CD4-positive, CD25-positive, alpha-beta regulatory T cell (primary cell): Measurements from ENCODE around the gene HOMER2. TPM values are rescaled to one million over a fixed set of nuclear protein-coding genes. Genes with fewer than 3 reads are reported as not detected.
A peak's percentile ranks its signal among the peaks of the same experiment; 100 is the strongest.

Experiments used
- ATAC-seq, 2 donors: fragments of 150-1000 bp; cut with Tn5 transposase; one replicate each; pipeline ENCODE4 v1.10.0; 2021; ENCODE audit warnings: low read depth in 2 of 2, moderate number of reproducible peaks in 2 of 2, moderate library complexity in 1 of 2
- DNase-seq, 3 donors: peaks; one replicate each; pipeline versions ENCODE4 v3.0.0 to v3.0.0-alpha.2; 2012 to 2022; ENCODE audit warnings: mixed read lengths in 1 of 3
- H3K27ac ChIP-seq: one replicate; pipeline ENCODE4 v1.7.0; 2013; ENCODE audit warnings: mild to moderate bottlenecking, low read length; ENCODE audit not compliant: insufficient read depth, poor library complexity, severe bottlenecking
- H3K27me3 ChIP-seq: one replicate; pipeline ENCODE4 v1.7.0; 2013; ENCODE audit warnings: low read length; ENCODE audit not compliant: control insufficient read depth, insufficient read depth
- H3K36me3 ChIP-seq: one replicate; pipeline ENCODE4 v1.7.0; 2013; ENCODE audit warnings: mild to moderate bottlenecking, low read length, moderate library complexity; ENCODE audit not compliant: control insufficient read depth, insufficient read depth
- H3K4me1 ChIP-seq: 2 replicates; pipeline ENCODE4 v1.7.0; 2013; ENCODE audit warnings: mild to moderate bottlenecking, low read length; ENCODE audit not compliant: insufficient read depth, control insufficient read depth, poor library complexity, severe bottlenecking
- H3K4me3 ChIP-seq: one replicate; pipeline ENCODE4 v1.7.0; 2013; ENCODE audit warnings: low read depth, mild to moderate bottlenecking, low read length, moderate library complexity
- H3K9me3 ChIP-seq, 2 experiments: 1 replicate in 1 of 2; 2 replicates in 1 of 2; pipeline ENCODE4 v1.7.0; 2013; ENCODE audit warnings: low read length in 2 of 2, mild to moderate bottlenecking in 1 of 2, moderate library complexity in 1 of 2; ENCODE audit not compliant: control insufficient read depth in 2 of 2
- H3K27ac Mint-ChIP-seq, 3 donors: one replicate each; pipeline ENCODE4 v1.8.0; 2020 to 2022; ENCODE audit warnings: mild to moderate bottlenecking in 3 of 3, mixed read lengths in 3 of 3, moderate library complexity in 2 of 3
- H3K27me3 Mint-ChIP-seq: one replicate; pipeline ENCODE4 v1.8.0; 2022; ENCODE audit warnings: mild to moderate bottlenecking, mixed read lengths
- H3K36me3 Mint-ChIP-seq: one replicate; pipeline ENCODE4 v1.8.0; 2020; ENCODE audit warnings: mixed read lengths
- H3K4me1 Mint-ChIP-seq, 4 donors: one replicate each; pipeline ENCODE4 v1.8.0; 2020 to 2022; ENCODE audit warnings: mixed read lengths in 4 of 4, mild to moderate bottlenecking in 1 of 4
- H3K4me3 Mint-ChIP-seq, 4 donors: one replicate each; pipeline ENCODE4 v1.8.0; 2020 to 2022; ENCODE audit warnings: mild to moderate bottlenecking in 4 of 4, mixed read lengths in 4 of 4, moderate library complexity in 3 of 4
- H3K9me3 Mint-ChIP-seq, 7 donors: one replicate each; pipeline ENCODE4 v1.8.0; 2020 to 2022; ENCODE audit warnings: mixed read lengths in 7 of 7, mild to moderate bottlenecking in 3 of 7, moderate library complexity in 2 of 7
- polyA plus RNA-seq, 4 donors: library from polyadenylated mRNA; unstranded; fragments of 300-500 nt; fragmentation: Illumina TruSeq; gene quantifications; one replicate each; pipeline ENCODE4 v1.2.3, GENCODE V29; 2021
- total RNA-seq: library from RNA; stranded (reverse); gene quantifications from one replicate; pipeline ENCODE4 v1.2.3, GENCODE V29; 2022

The HOMER2 gene
- total and polyA plus RNA-seq, 5 donors from 2014 or later: 2.6 to 9.4 (median 3.4) TPM

DNA sequence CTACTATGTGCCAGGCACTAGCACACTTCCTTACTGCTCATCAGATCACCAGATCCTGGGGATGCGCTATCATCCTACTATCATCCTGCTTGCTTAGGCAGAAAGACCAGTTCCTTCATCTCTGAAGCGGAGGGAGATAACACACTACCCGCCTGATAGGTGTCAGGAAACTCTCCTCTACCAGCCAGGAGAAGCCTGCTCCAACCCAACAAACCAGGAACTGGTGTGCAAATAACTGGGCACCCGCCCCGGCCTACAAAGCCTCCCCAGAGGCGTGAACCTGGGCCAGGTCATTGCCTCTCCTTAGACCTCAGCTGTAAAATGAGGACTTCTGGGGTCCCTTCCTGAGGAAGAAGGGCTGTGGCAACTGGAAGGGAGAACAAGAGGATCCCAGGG, 61.5 kb downstream of the HOMER2 start:
- no peak overlapping the region for H3K4me3 ChIP-seq
- H3K36me3 ChIP-seq: no peaks in the 10 kb centered on the region
- no peaks in the 10 kb centered on the region for H3K27me3 ChIP-seq
- no peak overlapping the region for H3K27ac ChIP-seq
- DNase-seq (no peak), ATAC-seq (no peak)
- Mint-ChIP-seq H3K27ac (no peak overlapping the region), H3K27me3 (no peaks in the 10 kb centered on the region), H3K4me3 (no peak overlapping the region), H3K4me1 (no peaks in the 10 kb centered on the region), H3K36me3 (no peaks in the 10 kb centered on the region), H3K9me3 (no peaks in the 10 kb centered on the region)
- no peaks in the 10 kb centered on the region for H3K9me3 ChIP-seq
- H3K4me1 ChIP-seq: no peaks in the 10 kb centered on the region

GRCh38 chr15:82890338-82890994, 62.1 kb downstream of the HOMER2 start:
- no peaks in the 10 kb centered on the region for H3K27me3 ChIP-seq
- DNase-seq (no peak), ATAC-seq (no peak)
- Mint-ChIP-seq H3K36me3 (no peaks in the 10 kb centered on the region), H3K27me3 (no peaks in the 10 kb centered on the region), H3K4me3 (no peak overlapping the region), H3K27ac (no peak overlapping the region), H3K9me3 (no peaks in the 10 kb centered on the region), H3K4me1 (no peaks in the 10 kb centered on the region)
- no peaks in the 10 kb centered on the region for H3K4me1 ChIP-seq
- H3K4me3 ChIP-seq: no peak overlapping the region
- no peaks in the 10 kb centered on the region for H3K36me3 ChIP-seq
- H3K9me3 ChIP-seq: no peaks in the 10 kb centered on the region
- H3K27ac ChIP-seq: no peak overlapping the region

GRCh38 chr15:82882273-82882928, 70.1 kb downstream of the HOMER2 start:
- H3K4me3 ChIP-seq: no peak overlapping the region
- Mint-ChIP-seq H3K27ac (no peak overlapping the region), H3K9me3 (no peaks in the 10 kb centered on the region), H3K4me1 (peaks cover 0 to 2% (median 0%) of the 10 kb centered on the region in 4 donors), H3K4me3 (no peak overlapping the region), H3K27me3 (no peaks in the 10 kb centered on the region), H3K36me3 (no peaks in the 10 kb centered on the region)
- no peaks in the 10 kb centered on the region for H3K27me3 ChIP-seq
- H3K36me3 ChIP-seq: no peaks in the 10 kb centered on the region
- H3K4me1 ChIP-seq: no peaks in the 10 kb centered on the region
- ATAC-seq (no peak), DNase-seq (no peak)
- no peaks in the 10 kb centered on the region for H3K9me3 ChIP-seq
- H3K27ac ChIP-seq: no peak overlapping the region

- ATAC-seq: no peak
- Histone ChIP-seq H3K4me3 (no peak overlapping the region), H3K4me1 (no peaks in the 10 kb centered on the region), H3K27ac (no peak overlapping the region), H3K9me3 (no peaks in the 10 kb centered on the region), H3K27me3 (no peaks in the 10 kb centered on the region), H3K36me3 (no peaks in the 10 kb centered on the region)
- no peak for DNase-seq
- H3K4me3 Mint-ChIP-seq: no peak overlapping the region
- no peak overlapping the region for H3K27ac Mint-ChIP-seq
- H3K9me3 Mint-ChIP-seq: no peaks in the 10 kb centered on the region
- no peaks in the 10 kb centered on the region for H3K36me3 Mint-ChIP-seq
- H3K4me1 Mint-ChIP-seq: peaks cover 0 to 2% (median 0%) of the 10 kb centered on the region in 4 donors
- H3K27me3 Mint-ChIP-seq: no peaks in the 10 kb centered on the region
These were observed 70.8 kb downstream of the HOMER2 start for GRCh38 chr15:82881747-82882146.

DNA sequence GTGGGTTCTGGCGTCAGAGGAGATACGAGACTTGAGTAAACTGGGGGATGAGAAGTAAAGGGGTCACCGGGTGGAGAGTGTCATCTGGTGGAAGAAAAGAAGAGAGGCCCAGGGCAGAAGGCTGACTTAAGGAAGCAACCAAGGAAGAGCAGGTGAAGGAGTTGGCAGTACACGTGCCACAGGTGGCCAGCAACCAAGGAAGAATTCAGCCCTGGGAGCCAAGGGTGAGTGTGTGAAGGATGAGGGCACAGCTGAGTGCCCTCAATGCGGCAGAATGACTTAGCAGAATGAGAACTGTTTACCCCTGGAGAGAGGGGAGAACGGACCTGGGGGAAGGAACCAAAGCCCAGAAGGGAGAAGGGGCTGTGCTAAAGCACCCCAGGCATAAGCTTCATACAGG, 71.8 kb downstream of the HOMER2 start:
- H3K36me3 Mint-ChIP-seq: no peaks in the 10 kb centered on the region
- no peaks in the 10 kb centered on the region for H3K4me1 ChIP-seq

DNA sequence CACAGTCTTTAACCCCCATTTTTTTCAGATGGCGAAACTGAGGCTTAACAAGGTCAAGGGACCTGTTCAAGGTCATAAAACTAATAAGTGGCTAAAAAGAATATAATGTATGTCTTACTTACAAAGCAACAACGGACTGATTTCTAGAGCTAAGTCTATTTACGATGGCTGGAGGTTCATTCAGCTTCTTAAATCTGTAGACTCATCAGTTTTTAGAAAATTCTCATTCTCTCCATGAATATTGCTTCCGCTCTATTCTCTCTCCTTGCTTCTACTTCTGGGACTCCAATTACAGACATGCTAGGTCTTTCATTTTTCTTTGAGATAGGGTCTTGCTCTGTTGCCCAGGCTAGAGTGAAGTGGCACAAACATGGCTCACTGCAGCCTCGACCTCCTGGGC, 74.2 kb downstream of the HOMER2 start:
- Mint-ChIP-seq H3K36me3 (no peaks in the 10 kb centered on the region), H3K4me1 (peaks cover 0 to 2% (median 0%) of the 10 kb centered on the region in 4 donors), H3K4me3 (no peak overlapping the region), H3K27ac (peak overlapping the region in 1 of 3 donors; percentile 43), H3K9me3 (no peaks in the 10 kb centered on the region), H3K27me3 (no peaks in the 10 kb centered on the region)
- no peak for ATAC-seq
- no peak for DNase-seq
- Histone ChIP-seq H3K9me3 (no peaks in the 10 kb centered on the region), H3K36me3 (no peaks in the 10 kb centered on the region), H3K4me3 (no peak overlapping the region), H3K27me3 (no peaks in the 10 kb centered on the region), H3K27ac (no peak overlapping the region), H3K4me1 (no peaks in the 10 kb centered on the region)

More for the DNA sequence above, 71.8 kb downstream of the HOMER2 start:
- H3K36me3 ChIP-seq: no peaks in the 10 kb centered on the region
- H3K4me3 ChIP-seq: no peak overlapping the region
- no peaks in the 10 kb centered on the region for H3K27me3 ChIP-seq
- H3K27ac ChIP-seq: no peak overlapping the region
- peaks cover 0 to 2% (median 0%) of the 10 kb centered on the region in 4 donors for H3K4me1 Mint-ChIP-seq
- no peak for DNase-seq
- no peak overlapping the region for H3K4me3 Mint-ChIP-seq
- H3K27me3 Mint-ChIP-seq: no peaks in the 10 kb centered on the region
- no peaks in the 10 kb centered on the region for H3K9me3 ChIP-seq
- no peak for ATAC-seq
- no peak overlapping the region for H3K27ac Mint-ChIP-seq
- no peaks in the 10 kb centered on the region for H3K9me3 Mint-ChIP-seq

GRCh38 chr15:82877825-82878224, 74.7 kb downstream of the HOMER2 start:
- Histone ChIP-seq H3K4me3 (no peak overlapping the region), H3K36me3 (no peaks in the 10 kb centered on the region), H3K27ac (no peak overlapping the region), H3K4me1 (no peaks in the 10 kb centered on the region), H3K9me3 (no peaks in the 10 kb centered on the region), H3K27me3 (no peaks in the 10 kb centered on the region)
- Mint-ChIP-seq H3K27me3 (no peaks in the 10 kb centered on the region), H3K36me3 (no peaks in the 10 kb centered on the region), H3K9me3 (no peaks in the 10 kb centered on the region), H3K4me3 (no peak overlapping the region), H3K4me1 (peaks cover 0 to 2% (median 0%) of the 10 kb centered on the region in 4 donors), H3K27ac (no peak overlapping the region)
- DNase-seq (no peak), ATAC-seq (no peak)
